ENCODE measurements around the gene KLF2.

- TF ChIP-seq CTCF (IDR thresholded peaks at IDR 0.05) (no peak), POLR2A (IDR thresholded peaks at IDR 0.05) (no peak)
Measured at GRCh38 chr19:16290692-16291091, 33.9 kb upstream of the KLF2 start.
